H9 (cell line): ENCODE data around the gene JADE2. TPM values are rescaled to one million over a fixed set of nuclear protein-coding genes. Genes with fewer than 3 reads are reported as not detected.

Experiments
- DNase-seq: peaks from one replicate; pipeline ENCODE4 v3.0.0-alpha.2; 2017
- H2AFZ ChIP-seq: one replicate; pipeline ENCODE4 v1.6.1; 2013; ENCODE audit warnings: mild to moderate bottlenecking, low read length, control low read depth, moderate library complexity
- H2AK5ac ChIP-seq: 2 replicates; pipeline ENCODE4 v1.6.1; 2013; ENCODE audit warnings: low read length, control low read depth, mixed read lengths; ENCODE audit not compliant: insufficient read length
- H2BK120ac ChIP-seq: one replicate; pipeline ENCODE4 v1.6.1; 2013; ENCODE audit warnings: low read depth, mild to moderate bottlenecking, low read length, control low read depth, inconsistent platforms; ENCODE audit not compliant: poor library complexity, severe bottlenecking
- H2BK12ac ChIP-seq: 2 replicates; pipeline ENCODE4 v1.6.1; 2013; ENCODE audit warnings: low read length, control low read depth, mixed read lengths, low read depth; ENCODE audit not compliant: insufficient read length
- H2BK15ac ChIP-seq: 2 replicates; pipeline ENCODE4 v1.6.1; 2013; ENCODE audit warnings: low read depth, low read length, control low read depth
- H2BK20ac ChIP-seq: one replicate; pipeline ENCODE4 v1.6.1; 2013; ENCODE audit warnings: low read depth, mild to moderate bottlenecking, low read length, control low read depth, inconsistent platforms; ENCODE audit not compliant: poor library complexity, severe bottlenecking
- H2BK5ac ChIP-seq: 2 replicates; pipeline ENCODE4 v1.6.1; 2013; ENCODE audit warnings: low read length, control low read depth, mixed read lengths; ENCODE audit not compliant: insufficient read length
- H3K14ac ChIP-seq: 2 replicates; pipeline ENCODE4 v1.6.1; 2013; ENCODE audit warnings: low read length, control low read depth; ENCODE audit not compliant: insufficient read depth
- H3K18ac ChIP-seq: 2 replicates; pipeline ENCODE4 v1.6.1; 2013; ENCODE audit warnings: low read depth, mild to moderate bottlenecking, mixed read lengths, low read length, control low read depth; ENCODE audit not compliant: insufficient read length
- H3K23ac ChIP-seq: 2 replicates; pipeline ENCODE4 v1.6.1; 2013; ENCODE audit warnings: low read length, control low read depth, mixed read lengths, low read depth; ENCODE audit not compliant: insufficient read length
- H3K23me2 ChIP-seq: 2 replicates; pipeline ENCODE4 v1.6.1; 2013; ENCODE audit warnings: low read depth, mild to moderate bottlenecking, mixed read lengths, low read length, control low read depth; ENCODE audit not compliant: insufficient read length, poor library complexity, severe bottlenecking
- H3K27ac ChIP-seq: 2 replicates; pipeline ENCODE4 v1.5.1; 2013; ENCODE audit warnings: low read length, control low read depth, mixed read lengths, low read depth; ENCODE audit not compliant: insufficient read length
- H3K27me3 ChIP-seq: 2 replicates; pipeline ENCODE4 v1.6.1; 2013; ENCODE audit warnings: low read length, control low read depth, inconsistent platforms; ENCODE audit not compliant: insufficient read depth
- H3K4ac ChIP-seq: 2 replicates; pipeline ENCODE4 v1.6.1; 2013; ENCODE audit warnings: low read depth, mild to moderate bottlenecking, control low read depth, inconsistent platforms, low read length, moderate library complexity
- H3K4me1 ChIP-seq: 2 replicates; pipeline ENCODE4 v1.6.1; 2013; ENCODE audit warnings: low read length, control low read depth, inconsistent platforms; ENCODE audit not compliant: insufficient read depth
- H3K4me2 ChIP-seq: 2 replicates; pipeline ENCODE4 v1.6.1; 2013; ENCODE audit warnings: low read length, control low read depth, mixed read lengths; ENCODE audit not compliant: insufficient read length, insufficient read depth
- H3K56ac ChIP-seq: 2 replicates; pipeline ENCODE4 v1.6.1; 2013; ENCODE audit warnings: low read depth, mild to moderate bottlenecking, mixed read lengths, low read length, control low read depth; ENCODE audit not compliant: insufficient read length
- H3K79me1 ChIP-seq: 2 replicates; pipeline ENCODE4 v1.6.1; 2013; ENCODE audit warnings: low read depth, mild to moderate bottlenecking, moderate library complexity, low read length, control low read depth, inconsistent platforms; ENCODE audit not compliant: insufficient read depth, poor library complexity, severe bottlenecking
- H3K79me2 ChIP-seq: 2 replicates; pipeline ENCODE4 v1.6.1; 2013; ENCODE audit warnings: low read length, control low read depth, inconsistent platforms; ENCODE audit not compliant: insufficient read depth
- H3K9ac ChIP-seq: 2 replicates; pipeline ENCODE4 v1.6.1; 2013; ENCODE audit warnings: low read length, control low read depth, mixed read lengths; ENCODE audit not compliant: insufficient read length; ENCODE audit errors: extremely low read depth
- H3K9me3 ChIP-seq: one replicate; pipeline ENCODE4 v1.6.1; 2013; ENCODE audit warnings: low read depth, low read length, inconsistent platforms; ENCODE audit not compliant: control insufficient read depth
- H3T11ph ChIP-seq: one replicate; pipeline ENCODE4 v1.6.1; 2013; ENCODE audit warnings: mild to moderate bottlenecking, low read length, control low read depth, inconsistent platforms
- H4K20me1 ChIP-seq: one replicate; pipeline ENCODE4 v1.6.1; 2013; ENCODE audit not compliant: control insufficient read depth, insufficient read length, insufficient read depth
- H4K5ac ChIP-seq: 2 replicates; pipeline ENCODE4 v1.6.1; 2013; ENCODE audit warnings: low read depth, mild to moderate bottlenecking, mixed read lengths, low read length, control low read depth; ENCODE audit not compliant: insufficient read length
- H4K8ac ChIP-seq: replicated peaks from 2 replicates; pipeline ENCODE4 v1.6.1; 2013; ENCODE audit warnings: low read length, control low read depth, mixed read lengths, low read depth; ENCODE audit not compliant: insufficient read length
- H4K91ac ChIP-seq: 2 replicates; pipeline ENCODE4 v1.6.1; 2013; ENCODE audit warnings: low read depth, mild to moderate bottlenecking, moderate library complexity, mixed read lengths, low read length, control low read depth; ENCODE audit not compliant: insufficient read length
- H3K27ac Mint-ChIP-seq, 3 experiments: 2 replicates in 2 of 3; 3 replicates in 1 of 3; pipeline ENCODE4 v1.8.0; 2020 to 2021; ENCODE audit warnings: mixed read lengths in 3 of 3, mild to moderate bottlenecking in 1 of 3, moderate library complexity in 1 of 3
- H3K27me3 Mint-ChIP-seq: 2 replicates; pipeline ENCODE4 v1.8.0; 2021; ENCODE audit warnings: low read depth, mild to moderate bottlenecking, moderate library complexity, mixed read lengths
- H3K36me3 Mint-ChIP-seq, 3 experiments: 2 replicates in 2 of 3; 3 replicates in 1 of 3; pipeline ENCODE4 v1.8.0; 2020 to 2021; ENCODE audit warnings: low read depth in 3 of 3, mixed read lengths in 3 of 3; ENCODE audit not compliant: insufficient read depth in 1 of 3
- H3K4me1 Mint-ChIP-seq, 2 experiments: 2 replicates each; pipeline ENCODE4 v1.8.0; 2020; ENCODE audit warnings: mixed read lengths in 2 of 2
- H3K4me3 Mint-ChIP-seq, 2 experiments: 2 replicates in 1 of 2; 3 replicates in 1 of 2; pipeline ENCODE4 v1.8.0; 2020 to 2021; ENCODE audit warnings: mild to moderate bottlenecking in 2 of 2, mixed read lengths in 2 of 2, moderate library complexity in 1 of 2
- H3K9me3 Mint-ChIP-seq, 2 experiments: 2 replicates in 1 of 2; 3 replicates in 1 of 2; pipeline ENCODE4 v1.8.0; 2020; ENCODE audit warnings: mild to moderate bottlenecking in 2 of 2, mixed read lengths in 2 of 2, moderate library complexity in 1 of 2
- CTCF ChIP-seq: fragments of 200-600 bp; sonication (generic); conservative IDR thresholded peaks from 3 replicates; pipeline ENCODE4 v1.8.0; 2021; ENCODE audit warnings: antibody characterized with exemption, mild to moderate bottlenecking
- WGBS: extraction: QIAGEN DNeasy Blood & Tissue Kit; methylation state at CpG from one replicate; pipeline ENCODE4 v1.1.7; 2013; ENCODE audit warnings: missing lambda C conversion rate, low lambda C conversion rate, mixed read lengths; ENCODE audit not compliant: insufficient read length; ENCODE audit errors: extremely low coverage; 5-methylcytosine and 5-hydroxymethylcytosine counted together
- total RNA-seq: library from RNA; stranded (reverse); gene quantifications from 2 replicates; pipeline ENCODE4 v1.2.1, GENCODE V29; 2021

JADE2 gene
- total RNA-seq, 1 experiment from 2014 or later = 99.7 TPM

GRCh38 chr5:134543820-134544614 is 18.5 kb downstream of the JADE2 start:
- H3K4me3 Mint-ChIP-seq = no peak overlapping the region
- no CpG with 5 or more reads among the region's 11 CpGs for WGBS
- peaks cover 5 to 83% (median 40%) of the 10 kb centered on the region in 3 experiments; a peak in 6 of 7 replicates for H3K36me3 Mint-ChIP-seq
- Histone ChIP-seq H3T11ph (no peak overlapping the region), H2BK15ac (no peak overlapping the region), H3K4ac (no peak overlapping the region), H3K9me3 (no peaks in the 10 kb centered on the region), H3K23ac (no peak overlapping the region), H4K5ac (no peak overlapping the region), H4K20me1 (no peaks in the 10 kb centered on the region), H3K23me2 (no peaks in the 10 kb centered on the region), H3K79me1 (no peaks in the 10 kb centered on the region), H3K18ac (no peak overlapping the region), H4K91ac (no peak overlapping the region), H2BK20ac (no peak overlapping the region), H3K9ac (no peak overlapping the region), H2AFZ (no peak overlapping the region), H3K4me2 (no peak overlapping the region), H3K27ac (no peak overlapping the region), H3K14ac (no peak overlapping the region; the same call in 1 of the 2 replicates), H3K4me1 (peaks cover 4% of the 10 kb centered on the region; the same call in 1 of the 2 replicates), H2BK5ac (no peak overlapping the region), H4K8ac (no peak overlapping the region), H3K79me2 (no peaks in the 10 kb centered on the region), H2AK5ac (no peak overlapping the region), H2BK120ac (no peak overlapping the region), H2BK12ac (no peak overlapping the region), H3K56ac (no peak overlapping the region), H3K27me3 (no peaks in the 10 kb centered on the region)
- H3K4me1 Mint-ChIP-seq = peaks cover 40 to 47% of the 10 kb centered on the region in 2 experiments
- no peaks in the 10 kb centered on the region for H3K27me3 Mint-ChIP-seq
- H3K27ac Mint-ChIP-seq = peak overlapping the region; percentile 28 to 87 (median 86); a peak in 6 of 7 replicates
- DNase-seq = no peak
- no peak for TF ChIP-seq CTCF
- no peaks in the 10 kb centered on the region for H3K9me3 Mint-ChIP-seq
